Activated gamma-delta T cell treated with anti-CD3 and anti-CD28 coated beads, Interleukin-2, amount 50 U/mL, for 16 hours (primary cell): ENCODE results near the gene CNEP1R1.

Experiments used
- DNase-seq: peaks from one replicate; pipeline ENCODE4 v3.0.0-alpha.2; 2020; ENCODE audit warnings: low read depth

Gene CNEP1R1

GRCh38 chr16:50017553-50017952 lies 7.5 kb upstream of the CNEP1R1 start:
- no peak for DNase-seq

GRCh38 chr16:50021544-50021943 lies 3.5 kb upstream of the CNEP1R1 start:
- DNase-seq: no peak

GRCh38 chr16:50023641-50024040 lies 1.4 kb upstream of the CNEP1R1 start:
- no peak for DNase-seq

- DNase-seq: no peak
Measured at GRCh38 chr16:50024207-50024606, 818 bp upstream of the CNEP1R1 start.

GRCh38 chr16:50025537-50025931 lies 509 bp downstream of the CNEP1R1 start:
- DNase-seq: no peak

- no peak for DNase-seq
Measured at GRCh38 chr16:50027829-50028228, 2.8 kb downstream of the CNEP1R1 start.

GRCh38 chr16:50035468-50035992 lies 10.5 kb downstream of the CNEP1R1 start:
- DNase-seq: no peak

GRCh38 chr16:50036426-50036825 lies 11.4 kb downstream of the CNEP1R1 start:
- no peak for DNase-seq

- no peak for DNase-seq
Measured at GRCh38 chr16:50037662-50038220, 12.7 kb downstream of the CNEP1R1 start.

GRCh38 chr16:50038286-50038685 lies 13.3 kb downstream of the CNEP1R1 start:
- no peak for DNase-seq

GRCh38 chr16:50038756-50039529 lies 13.9 kb downstream of the CNEP1R1 start:
- no peak for DNase-seq

GRCh38 chr16:50040018-50040417 lies 15.0 kb downstream of the CNEP1R1 start:
- no peak for DNase-seq

- no peak for DNase-seq
Measured at GRCh38 chr16:50040710-50041109, 15.7 kb downstream of the CNEP1R1 start.

- DNase-seq: no peak
Measured at GRCh38 chr16:50043358-50043757, 18.3 kb downstream of the CNEP1R1 start.

- DNase-seq: no peak
Measured at GRCh38 chr16:50045412-50045811, 20.4 kb downstream of the CNEP1R1 start.

GRCh38 chr16:50046853-50047252 lies 21.8 kb downstream of the CNEP1R1 start:
- no peak for DNase-seq

GRCh38 chr16:50047864-50048263 lies 22.8 kb downstream of the CNEP1R1 start:
- no peak for DNase-seq

- no peak for DNase-seq
Measured at GRCh38 chr16:50050802-50051201, 25.8 kb downstream of the CNEP1R1 start.

GRCh38 chr16:50056226-50056625 lies 31.2 kb downstream of the CNEP1R1 start:
- DNase-seq: no peak

GRCh38 chr16:50058091-50058771 lies 33.2 kb downstream of the CNEP1R1 start:
- DNase-seq: no peak

GRCh38 chr16:50059111-50059510 lies 34.1 kb downstream of the CNEP1R1 start:
- DNase-seq: no peak

GRCh38 chr16:50059669-50060068 lies 34.6 kb downstream of the CNEP1R1 start:
- no peak for DNase-seq

- no peak for DNase-seq
Measured at GRCh38 chr16:50061326-50061725, 36.3 kb downstream of the CNEP1R1 start.
